Gastrocnemius medialis (tissue), 4 donors: Measurements from ENCODE around the gene CCNB2.

Source experiments
- POLR2A ChIP-seq, 2 donors: fragments of 450-650 bp; IDR thresholded peaks; one replicate each; pipeline ENCODE4 v1.6.1; 2017; ENCODE audit warnings: antibody characterized with exemption in 2 of 2, mild to moderate bottlenecking in 2 of 2, moderate library complexity in 2 of 2
- TF ChIP-seq, protein P1 (sequence below), 5 experiments: fragments of 450-650 bp in 3 of 5; fragments of 200-600 bp in 2 of 5; sonication (generic) in 2 of 5; IDR thresholded peaks in 4 of 5; conservative IDR thresholded peaks in 1 of 5; 1 replicate in 4 of 5; 2 replicates in 1 of 5; pipeline ENCODE4 v1.5.1; 2016 to 2019; ENCODE audit warnings: antibody characterized with exemption in 5 of 5, mild to moderate bottlenecking in 3 of 5, moderate library complexity in 3 of 5

DNA sequence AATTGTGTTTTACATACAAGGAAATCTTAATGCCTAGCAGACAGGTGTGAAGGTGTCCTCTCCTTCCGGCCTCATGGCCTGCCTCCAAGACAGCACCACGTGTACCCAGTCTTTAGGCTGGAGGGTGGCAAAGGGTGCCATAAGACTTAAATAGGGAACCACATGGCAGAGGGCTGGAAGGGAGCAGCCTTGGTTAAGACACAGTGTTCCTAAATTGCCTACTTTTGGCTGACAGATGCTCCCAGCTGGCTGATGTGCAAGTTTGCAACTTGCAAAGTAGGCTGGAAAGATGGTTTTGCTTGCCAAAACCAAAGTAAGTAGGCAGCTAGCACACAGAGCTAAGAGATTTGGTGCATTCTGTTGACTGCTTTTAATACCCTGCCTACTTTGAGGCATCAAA is 45.2 kb downstream of the CCNB2 start:
- TF ChIP-seq, protein P1, sequence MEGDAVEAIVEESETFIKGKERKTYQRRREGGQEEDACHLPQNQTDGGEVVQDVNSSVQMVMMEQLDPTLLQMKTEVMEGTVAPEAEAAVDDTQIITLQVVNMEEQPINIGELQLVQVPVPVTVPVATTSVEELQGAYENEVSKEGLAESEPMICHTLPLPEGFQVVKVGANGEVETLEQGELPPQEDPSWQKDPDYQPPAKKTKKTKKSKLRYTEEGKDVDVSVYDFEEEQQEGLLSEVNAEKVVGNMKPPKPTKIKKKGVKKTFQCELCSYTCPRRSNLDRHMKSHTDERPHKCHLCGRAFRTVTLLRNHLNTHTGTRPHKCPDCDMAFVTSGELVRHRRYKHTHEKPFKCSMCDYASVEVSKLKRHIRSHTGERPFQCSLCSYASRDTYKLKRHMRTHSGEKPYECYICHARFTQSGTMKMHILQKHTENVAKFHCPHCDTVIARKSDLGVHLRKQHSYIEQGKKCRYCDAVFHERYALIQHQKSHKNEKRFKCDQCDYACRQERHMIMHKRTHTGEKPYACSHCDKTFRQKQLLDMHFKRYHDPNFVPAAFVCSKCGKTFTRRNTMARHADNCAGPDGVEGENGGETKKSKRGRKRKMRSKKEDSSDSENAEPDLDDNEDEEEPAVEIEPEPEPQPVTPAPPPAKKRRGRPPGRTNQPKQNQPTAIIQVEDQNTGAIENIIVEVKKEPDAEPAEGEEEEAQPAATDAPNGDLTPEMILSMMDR (IDR thresholded peaks at IDR 0.05 in 4 of 5, conservative IDR thresholded peaks at IDR 0.05 in 1 of 5): no peak
- no peak for TF ChIP-seq POLR2A (IDR thresholded peaks at IDR 0.05)
